Subcutaneous abdominal adipose tissue (tissue), 5 donors: ENCODE data around the gene KNG1.

ENCODE experiments used
- H3K27ac ChIP-seq: one replicate; pipeline ENCODE4 v1.7.0; 2013; ENCODE audit warnings: low read depth, mild to moderate bottlenecking, inconsistent platforms, low read length, moderate library complexity
- H3K27me3 ChIP-seq, 5 donors: one replicate each; pipeline ENCODE4 v1.7.0; 2013; ENCODE audit warnings: low read length in 5 of 5, inconsistent platforms in 1 of 5; ENCODE audit not compliant: control insufficient read depth in 5 of 5, insufficient read depth in 4 of 5
- H3K36me3 ChIP-seq, 5 donors: one replicate each; pipeline ENCODE4 v1.7.0; 2013; ENCODE audit warnings: low read length in 5 of 5; ENCODE audit not compliant: control insufficient read depth in 5 of 5, insufficient read depth in 5 of 5
- H3K4me1 ChIP-seq, 5 donors: one replicate each; pipeline ENCODE4 v1.7.0; 2013; ENCODE audit warnings: low read length in 5 of 5, mild to moderate bottlenecking in 3 of 5, moderate library complexity in 1 of 5; ENCODE audit not compliant: control insufficient read depth in 5 of 5, insufficient read depth in 5 of 5
- H3K4me3 ChIP-seq, 5 donors: one replicate each; pipeline ENCODE4 v1.7.0; 2013; ENCODE audit warnings: low read length in 5 of 5, low read depth in 1 of 5
- H3K9ac ChIP-seq, 5 donors: one replicate each; pipeline ENCODE4 v1.7.0; 2013; ENCODE audit warnings: low read length in 5 of 5, mild to moderate bottlenecking in 4 of 5, moderate library complexity in 3 of 5
- H3K9me3 ChIP-seq, 5 donors: one replicate each; pipeline ENCODE4 v1.7.0; 2013; ENCODE audit warnings: low read length in 5 of 5; ENCODE audit not compliant: control insufficient read depth in 5 of 5
- donor health status: healthy.
- donor health status: healthy.
- donor health status: healthy.
- donor health status: healthy.
- donor health status: healthy.

The KNG1 gene

GRCh38 chr3:186743666-186744065 lies 26.5 kb downstream of the KNG1 start:
- Histone ChIP-seq H3K36me3 (no peaks in the 10 kb centered on the region), H3K27ac (no peak overlapping the region), H3K4me3 (no peak overlapping the region), H3K9me3 (no peaks in the 10 kb centered on the region), H3K27me3 (no peaks in the 10 kb centered on the region), H3K4me1 (peaks cover 0 to 6% (median 3%) of the 10 kb centered on the region in 5 donors), H3K9ac (no peak overlapping the region)

DNA sequence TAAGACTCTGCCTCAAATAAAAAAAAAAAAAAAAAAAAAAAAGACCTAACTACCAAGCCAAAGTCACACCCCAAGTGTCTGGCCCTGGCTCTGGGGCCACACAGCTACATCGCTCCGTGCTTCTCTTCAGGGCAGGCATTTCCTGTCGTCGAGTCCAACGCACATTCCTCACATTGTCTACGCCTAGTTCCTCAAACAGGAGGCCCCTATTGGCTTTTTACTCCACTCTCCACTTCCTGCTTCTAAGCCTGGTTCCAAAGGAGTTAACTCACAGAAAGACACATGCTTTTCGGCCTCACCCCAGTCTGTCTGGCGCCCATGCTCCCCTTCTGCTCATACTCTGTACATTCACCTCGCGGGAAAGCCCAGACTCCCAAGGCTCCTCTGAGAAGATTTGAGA lies 28.8 kb downstream of the KNG1 start:
- Histone ChIP-seq H3K4me1 (peaks cover 0 to 6% (median 3%) of the 10 kb centered on the region in 5 donors), H3K27me3 (no peaks in the 10 kb centered on the region), H3K9ac (no peak overlapping the region), H3K9me3 (no peaks in the 10 kb centered on the region), H3K36me3 (no peaks in the 10 kb centered on the region), H3K27ac (no peak overlapping the region), H3K4me3 (no peak overlapping the region)

DNA sequence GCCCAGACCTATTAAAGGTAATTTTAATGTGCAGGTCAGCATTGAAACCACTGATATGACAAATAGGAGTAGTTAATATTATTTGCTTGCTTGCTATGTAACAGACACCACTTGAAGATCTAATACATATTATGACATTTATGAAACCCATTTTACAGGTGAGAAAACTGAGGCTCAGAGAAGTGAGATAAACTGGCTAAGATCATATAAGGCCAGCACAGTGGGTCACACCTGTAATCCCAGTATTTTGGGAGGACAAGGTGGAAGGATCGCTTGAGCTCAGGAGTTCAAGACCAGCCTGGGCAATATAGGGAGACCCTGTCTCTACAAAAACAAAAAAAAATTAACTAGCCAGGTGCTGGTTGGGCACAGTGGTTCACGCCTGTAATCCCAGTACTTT lies 33.2 kb downstream of the KNG1 start:
- H3K4me1 ChIP-seq: peaks cover 0 to 6% (median 3%) of the 10 kb centered on the region in 5 donors
- no peak overlapping the region for H3K27ac ChIP-seq
- H3K9ac ChIP-seq: no peak overlapping the region
- H3K4me3 ChIP-seq: no peak overlapping the region
- no peaks in the 10 kb centered on the region for H3K9me3 ChIP-seq
- no peaks in the 10 kb centered on the region for H3K36me3 ChIP-seq
- peaks cover 0 to 6% (median 0%) of the 10 kb centered on the region in 5 donors for H3K27me3 ChIP-seq

DNA sequence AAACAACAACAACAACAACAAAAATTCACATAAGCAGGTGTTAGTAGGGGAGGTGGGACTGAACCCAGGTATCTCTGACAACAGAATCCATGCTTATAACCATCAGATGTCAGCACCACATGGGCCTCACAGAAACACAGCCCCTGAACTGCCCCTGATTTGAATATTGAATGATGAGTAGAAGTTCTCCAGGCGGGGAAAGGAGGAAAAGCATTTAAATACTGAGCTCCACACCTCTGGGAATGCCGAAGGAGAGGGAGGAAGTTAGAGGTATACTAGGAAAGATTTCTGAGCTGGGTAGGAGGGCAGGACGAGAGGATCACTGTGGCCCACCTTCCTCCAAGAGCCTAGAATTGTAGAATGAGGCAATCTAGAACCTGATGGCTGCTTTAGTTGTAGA lies 34.3 kb downstream of the KNG1 start:
- no peak overlapping the region for H3K27ac ChIP-seq
- no peak overlapping the region for H3K9ac ChIP-seq
- H3K4me1 ChIP-seq: no peaks in the 10 kb centered on the region
- no peak overlapping the region for H3K4me3 ChIP-seq
- no peaks in the 10 kb centered on the region for H3K9me3 ChIP-seq
- peaks cover 0 to 6% (median 0%) of the 10 kb centered on the region in 5 donors for H3K27me3 ChIP-seq
- no peaks in the 10 kb centered on the region for H3K36me3 ChIP-seq

GRCh38 chr3:186754006-186754405 lies 36.8 kb downstream of the KNG1 start:
- no peak overlapping the region for H3K27ac ChIP-seq
- no peaks in the 10 kb centered on the region for H3K4me1 ChIP-seq
- H3K4me3 ChIP-seq: no peak overlapping the region
- no peaks in the 10 kb centered on the region for H3K9me3 ChIP-seq
- no peaks in the 10 kb centered on the region for H3K36me3 ChIP-seq
- peaks cover 0 to 6% (median 0%) of the 10 kb centered on the region in 5 donors for H3K27me3 ChIP-seq
- H3K9ac ChIP-seq: no peak overlapping the region

DNA sequence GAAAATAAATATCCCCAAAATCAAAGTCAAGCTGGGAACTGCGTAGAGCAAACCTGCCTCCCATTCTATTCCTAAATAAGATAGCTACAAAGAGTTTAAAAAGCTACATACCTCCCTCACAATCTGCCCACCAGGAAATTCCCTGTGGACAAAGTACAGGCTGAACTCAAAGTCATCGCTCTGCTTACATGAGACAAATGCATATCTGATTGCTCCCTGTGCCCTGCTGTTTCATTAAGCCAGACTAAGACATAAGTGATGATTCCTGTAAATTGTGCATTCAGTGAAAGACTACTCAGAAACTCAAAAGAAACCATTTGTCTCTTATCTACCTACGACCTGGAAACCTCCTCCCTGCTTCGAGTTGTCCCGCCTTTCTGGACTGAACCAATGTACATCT lies 37.7 kb downstream of the KNG1 start:
- Histone ChIP-seq H3K4me1 (no peaks in the 10 kb centered on the region), H3K9ac (no peak overlapping the region), H3K9me3 (no peaks in the 10 kb centered on the region), H3K4me3 (no peak overlapping the region), H3K36me3 (no peaks in the 10 kb centered on the region), H3K27me3 (peaks cover 0 to 6% (median 0%) of the 10 kb centered on the region in 5 donors), H3K27ac (no peak overlapping the region)

- Histone ChIP-seq H3K4me1 (no peaks in the 10 kb centered on the region), H3K27me3 (peaks cover 0 to 6% (median 0%) of the 10 kb centered on the region in 5 donors), H3K27ac (no peak overlapping the region), H3K9me3 (no peaks in the 10 kb centered on the region), H3K36me3 (no peaks in the 10 kb centered on the region), H3K4me3 (no peak overlapping the region), H3K9ac (no peak overlapping the region)
Measured at GRCh38 chr3:186757214-186757613, 40.1 kb downstream of the KNG1 start.

GRCh38 chr3:186757686-186758220 lies 40.6 kb downstream of the KNG1 start:
- H3K9me3 ChIP-seq: no peaks in the 10 kb centered on the region
- no peak overlapping the region for H3K4me3 ChIP-seq
- H3K4me1 ChIP-seq: no peaks in the 10 kb centered on the region
- H3K27me3 ChIP-seq: peaks cover 0 to 6% (median 0%) of the 10 kb centered on the region in 5 donors
- no peaks in the 10 kb centered on the region for H3K36me3 ChIP-seq
- H3K9ac ChIP-seq: no peak overlapping the region
- no peak overlapping the region for H3K27ac ChIP-seq

- no peaks in the 10 kb centered on the region for H3K9me3 ChIP-seq
- no peaks in the 10 kb centered on the region for H3K4me1 ChIP-seq
- no peaks in the 10 kb centered on the region for H3K27me3 ChIP-seq
- no peak overlapping the region for H3K4me3 ChIP-seq
- no peak overlapping the region for H3K27ac ChIP-seq
- no peaks in the 10 kb centered on the region for H3K36me3 ChIP-seq
- H3K9ac ChIP-seq: no peak overlapping the region
Measured at GRCh38 chr3:186759231-186759930, 42.2 kb downstream of the KNG1 start.

DNA sequence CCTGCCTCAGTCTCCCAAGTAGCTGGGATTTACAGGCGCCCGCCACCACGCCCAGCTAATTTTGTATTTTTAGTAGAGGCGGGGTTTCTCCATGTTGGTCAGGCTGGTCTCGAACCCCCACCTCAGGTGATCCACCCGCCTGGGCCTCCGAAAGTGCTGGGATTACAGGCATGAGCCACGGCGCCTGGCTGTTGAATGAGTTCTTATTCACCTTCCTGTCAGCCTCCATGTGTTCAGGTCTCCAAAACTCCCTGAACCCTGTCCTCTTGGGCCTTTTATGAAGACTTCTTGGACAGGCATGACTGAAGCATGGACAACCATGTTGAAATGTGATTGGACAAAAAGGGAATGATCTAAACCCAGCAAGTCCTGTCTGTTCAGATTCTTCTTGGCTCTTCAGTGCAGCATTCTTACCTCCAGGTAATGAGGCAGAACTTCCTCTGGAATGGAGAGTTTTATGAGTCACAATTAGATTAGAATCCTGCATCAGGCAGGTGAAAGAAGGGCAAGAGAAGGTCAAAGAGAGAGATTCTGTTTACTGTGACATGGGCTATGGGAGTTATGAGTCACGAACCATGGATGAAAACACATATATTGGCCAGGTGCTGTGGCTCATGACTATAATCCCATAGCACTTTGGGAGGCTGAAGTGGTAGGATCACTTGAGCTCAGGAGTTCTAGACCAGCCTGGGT lies 43.1 kb downstream of the KNG1 start:
- Histone ChIP-seq H3K4me3 (no peak overlapping the region), H3K9ac (no peak overlapping the region), H3K27ac (no peak overlapping the region), H3K9me3 (no peaks in the 10 kb centered on the region), H3K27me3 (no peaks in the 10 kb centered on the region), H3K4me1 (no peaks in the 10 kb centered on the region), H3K36me3 (no peaks in the 10 kb centered on the region)
